DOHH2 (cell line): ENCODE data around the gene EARS2.
"Not testable (repeated sequence)": the region's sequence is repeated elsewhere in the genome, so short reads cannot be mapped to it uniquely, and the experiment has no call there.

ENCODE experiments used
- H3F3A ChIP-seq: fragments of 200-600 bp; sonication (generic), shearing (Covaris generic); 2 replicates; pipeline ENCODE4 v1.6.0; 2016; ENCODE audit warnings: antibody characterized with exemption, mild to moderate bottlenecking; ENCODE audit not compliant: control insufficient read depth, insufficient read depth
- H3K27ac ChIP-seq: fragments of 200-600 bp; sonication (generic); 2 replicates; pipeline ENCODE4 v1.5.1; 2014; ENCODE audit warnings: low read depth, mild to moderate bottlenecking, low read length, moderate library complexity
- H3K27me3 ChIP-seq: fragments of 200-600 bp; sonication (generic); 2 replicates; pipeline ENCODE4 v1.6.1; 2014; ENCODE audit warnings: mild to moderate bottlenecking, low read length, mixed read lengths; ENCODE audit not compliant: control insufficient read depth
- H3K36me3 ChIP-seq: fragments of 200-600 bp; sonication (generic); 2 replicates; pipeline ENCODE4 v1.6.1; 2014; ENCODE audit warnings: mild to moderate bottlenecking, low read length, moderate library complexity, mixed read lengths; ENCODE audit not compliant: control insufficient read depth
- H3K4me1 ChIP-seq: fragments of 200-600 bp; sonication (generic); 2 replicates; pipeline ENCODE4 v1.6.1; 2014; ENCODE audit warnings: mild to moderate bottlenecking, low read length, mixed read lengths; ENCODE audit not compliant: control insufficient read depth
- H3K4me2 ChIP-seq: fragments of 200-600 bp; sonication (generic); 2 replicates; pipeline ENCODE4 v1.6.0; 2014; ENCODE audit warnings: mild to moderate bottlenecking, low read length, moderate library complexity
- H3K4me3 ChIP-seq: fragments of 200-600 bp; sonication (generic); 2 replicates; pipeline ENCODE4 v1.5.1; 2014; ENCODE audit warnings: mild to moderate bottlenecking, low read length, mixed read lengths
- H3K79me2 ChIP-seq: fragments of 200-600 bp; sonication (generic); 2 replicates; pipeline ENCODE4 v1.6.1; 2014; ENCODE audit warnings: mild to moderate bottlenecking, low read length, mixed read lengths; ENCODE audit not compliant: control insufficient read depth
- H3K9me2 ChIP-seq: fragments of 200-600 bp; sonication (generic); replicated peaks from 2 replicates; pipeline ENCODE4 v1.6.1; 2014; ENCODE audit warnings: mild to moderate bottlenecking, low read length, mixed read lengths; ENCODE audit not compliant: control insufficient read depth
- H3K9me3 ChIP-seq: fragments of 200-600 bp; sonication (generic); 2 replicates; pipeline ENCODE4 v1.6.1; 2014; ENCODE audit warnings: antibody characterized with exemption, low read length, mixed read lengths; ENCODE audit not compliant: control insufficient read depth, insufficient read depth
- H4K20me1 ChIP-seq: fragments of 200-600 bp; sonication (generic); 2 replicates; pipeline ENCODE4 v1.6.0; 2014; ENCODE audit warnings: low read depth, mild to moderate bottlenecking, antibody characterized with exemption, low read length, moderate library complexity; ENCODE audit not compliant: control insufficient read depth, insufficient read depth
- CTCF ChIP-seq: fragments of 200-600 bp; sonication (generic); IDR thresholded peaks from one replicate; pipeline ENCODE4 v1.5.1; 2014; ENCODE audit warnings: antibody characterized with exemption, mild to moderate bottlenecking, low read depth, low read length; ENCODE audit not compliant: poor library complexity, severe bottlenecking
- EZH2phosphoT487 ChIP-seq: fragments of 200-600 bp; sonication (generic); IDR thresholded peaks from 2 replicates; pipeline ENCODE4 v1.6.1; 2017; ENCODE audit warnings: borderline replicate concordance, mild to moderate bottlenecking, antibody characterized with exemption, low read length, moderate library complexity, mixed read lengths

EARS2 gene

GRCh38 chr16:23587726-23588125, 30.6 kb upstream of the EARS2 start:
- Histone ChIP-seq H4K20me1 (peaks cover 10% of the 10 kb centered on the region; the same call in 1 of the 2 replicates), H3K4me1 (no peaks in the 10 kb centered on the region), H3K79me2 (peaks cover 58% of the 10 kb centered on the region), H3K9me3 (no peaks in the 10 kb centered on the region), H3F3A (no peaks in the 10 kb centered on the region), H3K27ac (no peak overlapping the region), H3K9me2 (no peaks in the 10 kb centered on the region), H3K4me2 (no peak overlapping the region), H3K36me3 (peaks cover 81% of the 10 kb centered on the region), H3K27me3 (no peaks in the 10 kb centered on the region), H3K4me3 (no peak overlapping the region)
- TF ChIP-seq EZH2phosphoT487 (no peak), CTCF (no peak)

GRCh38 chr16:23584186-23585076, 27.3 kb upstream of the EARS2 start:
- no peaks in the 10 kb centered on the region for H4K20me1 ChIP-seq
- H3K4me1 ChIP-seq = no peaks in the 10 kb centered on the region
- H3K4me3 ChIP-seq = no peak overlapping the region
- H3K9me3 ChIP-seq = no peaks in the 10 kb centered on the region
- H3F3A ChIP-seq = peaks cover 4% of the 10 kb centered on the region
- H3K27ac ChIP-seq = no peak overlapping the region
- H3K9me2 ChIP-seq = no peaks in the 10 kb centered on the region
- H3K79me2 ChIP-seq = peaks cover 25% of the 10 kb centered on the region
- no peak for TF ChIP-seq EZH2phosphoT487
- TF ChIP-seq CTCF = no peak
- H3K27me3 ChIP-seq = no peaks in the 10 kb centered on the region
- H3K4me2 ChIP-seq = no peak overlapping the region
- H3K36me3 ChIP-seq = peaks cover 73% of the 10 kb centered on the region

GRCh38 chr16:23583271-23583670, 26.1 kb upstream of the EARS2 start:
- H3K4me1 ChIP-seq, H4K20me1 ChIP-seq, H3K9me2 ChIP-seq, H3K27ac ChIP-seq, H3F3A ChIP-seq, H3K4me2 ChIP-seq, H3K4me3 ChIP-seq, H3K27me3 ChIP-seq, H3K9me3 ChIP-seq: not testable (repeated sequence)
- Histone ChIP-seq H3K36me3 (peaks cover 64% of the 10 kb centered on the region), H3K79me2 (peaks cover 13% of the 10 kb centered on the region)

GRCh38 chr16:23581764-23582163, 24.6 kb upstream of the EARS2 start:
- no peak overlapping the region for H3K4me3 ChIP-seq
- H3K27me3 ChIP-seq = no peaks in the 10 kb centered on the region
- TF ChIP-seq CTCF (no peak), EZH2phosphoT487 (no peak)
- H3K27ac ChIP-seq = no peak overlapping the region
- peaks cover 56% of the 10 kb centered on the region for H3K36me3 ChIP-seq
- peaks cover 4% of the 10 kb centered on the region for H3F3A ChIP-seq
- no peaks in the 10 kb centered on the region for H3K79me2 ChIP-seq
- no peak overlapping the region for H3K4me2 ChIP-seq
- H4K20me1 ChIP-seq = no peaks in the 10 kb centered on the region
- H3K9me2 ChIP-seq = no peaks in the 10 kb centered on the region
- H3K9me3 ChIP-seq = no peaks in the 10 kb centered on the region
- no peaks in the 10 kb centered on the region for H3K4me1 ChIP-seq
